IMR-90 (cell line): ENCODE measurements around the gene GSK3B. TPM values are rescaled to one million over a fixed set of nuclear protein-coding genes. Genes with fewer than 3 reads are reported as not detected.

Source experiments
- ATAC-seq: fragments of 200-7000 bp; cut with Tn5 transposase; 2 replicates; pipeline ENCODE4 v1.9.1; 2020; ENCODE audit warnings: low read depth, mild to moderate bottlenecking, moderate library complexity
- BruUV-seq: library from RNA; stranded (reverse); fragments of 400-500 nt; replicated peaks from 2 replicates; lab custom pipeline; 2021; lab: Mats Ljungman, UMichigan
- CTCF ChIA-PET: fragments of 300-600 bp; formaldehyde crosslinking; extraction: SDS; loops from one replicate; lab custom pipeline; 2021; ENCODE audit warnings: antibody characterized with exemption; lab: Yijun Ruan, JAX
- POLR2A ChIA-PET: fragments of 300-600 bp; sonication (Branson Sonifier 250); formaldehyde crosslinking; loops from one replicate; lab custom pipeline; 2022; ENCODE audit warnings: antibody characterized with exemption; ENCODE audit not compliant: unreplicated experiment; lab: Charles Lee
- DNase-seq: peaks from one replicate; pipeline ENCODE4 v3.0.0; 2013
- H2AFZ ChIP-seq: replicated peaks from 2 replicates; pipeline ENCODE3; 2013; ENCODE audit warnings: low read length, mild to moderate bottlenecking; ENCODE audit not compliant: poor library complexity
- H2AK5ac ChIP-seq: 2 replicates; pipeline ENCODE4 v1.6.1; 2013; ENCODE audit warnings: low read depth, low read length, inconsistent platforms
- H2AK9ac ChIP-seq: replicated peaks from 2 replicates; pipeline ENCODE3; 2013; ENCODE audit warnings: mild to moderate bottlenecking, low read depth, low read length, moderate library complexity; ENCODE audit not compliant: poor library complexity
- H2BK120ac ChIP-seq: 2 replicates; pipeline ENCODE4 v1.6.1; 2013; ENCODE audit warnings: low read depth, low read length, inconsistent platforms
- H2BK15ac ChIP-seq: 3 replicates; pipeline ENCODE4 v1.6.1; 2013; ENCODE audit warnings: low read depth, low read length, inconsistent platforms
- H2BK20ac ChIP-seq: 2 replicates; pipeline ENCODE4 v1.6.1; 2013; ENCODE audit warnings: low read depth, mild to moderate bottlenecking, inconsistent platforms, low read length, moderate library complexity
- H2BK5ac ChIP-seq: 2 replicates; pipeline ENCODE4 v1.6.1; 2013; ENCODE audit warnings: mild to moderate bottlenecking, low read depth, low read length, inconsistent platforms; ENCODE audit not compliant: poor library complexity, severe bottlenecking
- H3K14ac ChIP-seq: replicated peaks from 2 replicates; pipeline ENCODE4 v1.6.1; 2013; ENCODE audit warnings: low read depth, low read length, inconsistent platforms
- H3K18ac ChIP-seq: 2 replicates; pipeline ENCODE4 v1.6.1; 2013; ENCODE audit warnings: low read depth, low read length, control low read depth
- H3K23ac ChIP-seq: 2 replicates; pipeline ENCODE4 v1.6.1; 2013; ENCODE audit warnings: low read depth, low read length, inconsistent platforms
- H3K27ac ChIP-seq: 2 replicates; pipeline ENCODE4 v1.5.1; 2013; ENCODE audit warnings: mild to moderate bottlenecking, control low read depth, low read length; ENCODE audit not compliant: insufficient read depth
- H3K27me3 ChIP-seq: 2 replicates; pipeline ENCODE4 v1.6.1; 2013; ENCODE audit warnings: low read length; ENCODE audit not compliant: control insufficient read depth, insufficient read depth
- H3K36me3 ChIP-seq: 2 replicates; pipeline ENCODE4 v1.6.1; 2013; ENCODE audit warnings: low read length, mixed read lengths; ENCODE audit not compliant: control insufficient read depth, insufficient read depth
- H3K4ac ChIP-seq: 2 replicates; pipeline ENCODE4 v1.6.1; 2013; ENCODE audit warnings: low read depth, low read length, inconsistent platforms
- H3K4me1 ChIP-seq: 2 replicates; pipeline ENCODE4 v1.6.1; 2013; ENCODE audit warnings: low read length, mixed read lengths; ENCODE audit not compliant: control insufficient read depth, insufficient read depth
- H3K4me2 ChIP-seq: 2 replicates; pipeline ENCODE4 v1.6.1; 2013; ENCODE audit warnings: low read depth, mild to moderate bottlenecking, control low read depth, low read length, moderate library complexity
- H3K4me3 ChIP-seq: 2 replicates; pipeline ENCODE4 v1.5.1; 2013; ENCODE audit warnings: low read depth, mild to moderate bottlenecking, control low read depth, low read length, moderate library complexity; ENCODE audit not compliant: insufficient read depth
- H3K56ac ChIP-seq: 2 replicates; pipeline ENCODE4 v1.6.1; 2013; ENCODE audit warnings: low read length, inconsistent platforms; ENCODE audit not compliant: insufficient read depth; ENCODE audit errors: extremely low read depth
- H3K79me1 ChIP-seq, 2 experiments: 2 replicates each; pipeline ENCODE4 v1.6.1; 2013; ENCODE audit warnings: low read length in 2 of 2, inconsistent platforms in 1 of 2, low read depth in 1 of 2
- H3K9ac ChIP-seq: 2 replicates; pipeline ENCODE4 v1.6.1; 2013; ENCODE audit warnings: low read depth, low read length, control low read depth
- H3K9me1 ChIP-seq: 2 replicates; pipeline ENCODE4 v1.6.1; 2013; ENCODE audit warnings: low read length, inconsistent platforms; ENCODE audit not compliant: insufficient read depth
- H3K9me3 ChIP-seq: 2 replicates; pipeline ENCODE4 v1.6.1; 2013; ENCODE audit warnings: low read length; ENCODE audit not compliant: control insufficient read depth, insufficient read depth
- H4K20me1 ChIP-seq: 2 replicates; pipeline ENCODE4 v1.6.1; 2013; ENCODE audit warnings: low read length, inconsistent platforms; ENCODE audit not compliant: insufficient read depth
- H4K5ac ChIP-seq: 2 replicates; pipeline ENCODE4 v1.6.1; 2013; ENCODE audit warnings: mild to moderate bottlenecking, low read depth, low read length, control low read depth
- H4K8ac ChIP-seq, 2 experiments: 2 replicates each; pipeline ENCODE4 v1.6.1; 2013; ENCODE audit warnings: low read depth in 2 of 2, low read length in 2 of 2, control low read depth in 1 of 2, inconsistent platforms in 1 of 2
- H4K91ac ChIP-seq: 2 replicates; pipeline ENCODE4 v1.6.1; 2013; ENCODE audit warnings: low read depth, low read length, inconsistent platforms; ENCODE audit not compliant: insufficient read depth
- BHLHE40 ChIP-seq: fragments of 150-350 bp; IDR thresholded peaks from 2 replicates; pipeline ENCODE4 v1.6.1; 2016; ENCODE audit warnings: mild to moderate bottlenecking, low read depth, low read length
- CEBPB ChIP-seq: IDR thresholded peaks from 2 replicates; pipeline ENCODE4 v1.6.1; 2012; ENCODE audit warnings: low read depth, low read length, improper control_type of control experiment
- CHD1 ChIP-seq: IDR thresholded peaks from 2 replicates; pipeline ENCODE4 v1.6.1; 2012; ENCODE audit warnings: low read depth, low read length, improper control_type of control experiment
- MAZ ChIP-seq: IDR thresholded peaks from 2 replicates; pipeline ENCODE4 v1.6.1; 2012; ENCODE audit warnings: low read depth, mild to moderate bottlenecking, low read length, improper control_type of control experiment, moderate library complexity, borderline replicate concordance
- NFE2L2 ChIP-seq: fragments of 150-350 bp; IDR thresholded peaks from 2 replicates; pipeline ENCODE4 v1.6.1; 2016; ENCODE audit warnings: low read depth, mild to moderate bottlenecking, low read length
- RAD21 ChIP-seq: IDR thresholded peaks from 2 replicates; pipeline ENCODE4 v1.6.1; 2012; ENCODE audit warnings: low read length, improper control_type of control experiment
- RCOR1 ChIP-seq: IDR thresholded peaks from 2 replicates; pipeline ENCODE4 v1.6.1; 2012; ENCODE audit warnings: mild to moderate bottlenecking, low read length, improper control_type of control experiment; ENCODE audit not compliant: insufficient replicate concordance
- RFX5 ChIP-seq: IDR thresholded peaks from 2 replicates; pipeline ENCODE4 v1.8.0; 2012; ENCODE audit warnings: low read depth, mild to moderate bottlenecking, low read length, moderate library complexity
- SMC3 ChIP-seq: fragments of 150-350 bp; IDR thresholded peaks from 2 replicates; pipeline ENCODE4 v1.6.1; 2016; ENCODE audit warnings: low read depth, mild to moderate bottlenecking, antibody characterized with exemption, low read length, moderate library complexity
- WGBS, 2 experiments: methylation state at CpG; one replicate each; pipeline versions ENCODE4 v1.1.5 to v1.1.7; 2013; ENCODE audit warnings: missing lambda C conversion rate in 2 of 2; ENCODE audit not compliant: insufficient read length in 1 of 2; ENCODE audit errors: extremely low coverage in 2 of 2; 5-methylcytosine and 5-hydroxymethylcytosine counted together
- dilution Hi-C: fragments of 300-500 bp; cut with HindIII; formaldehyde crosslinking; loops from one replicate; pipeline ENCODE4 v1.14.3; 2018; ENCODE audit warnings: low sequenced_read_pairs; ENCODE audit not compliant: unreplicated experiment
- in situ Hi-C: fragments of 300-500 bp; cut with MboI; formaldehyde crosslinking; loops from 3 replicates; pipeline ENCODE4 v1.14.3; 2019; ENCODE audit warnings: low sequenced_read_pairs, inconsistent platforms, mixed read lengths
- intact Hi-C: fragments of 100-400 bp; cut with micrococcal nuclease; formaldehyde crosslinking; loops from 2 replicates; pipeline ENCODE4 v1.10.0; 2022
- polyA plus RNA-seq, 3 experiments: library from polyadenylated mRNA; depleted of rRNA; stranded (reverse); fragments of >200 nt; gene quantifications; 2 replicates each; pipeline ENCODE4 v1.2.3, GENCODE V29; 2012; ENCODE audit warnings: low replicate concordance in 1 of 3
- total RNA-seq: library from RNA; depleted of rRNA; stranded (reverse); fragments of >200 nt; gene quantifications from 2 replicates; pipeline ENCODE4 v1.2.3, GENCODE V29; 2012
- TF ChIP-seq, protein P1 (sequence below): fragments of 150-350 bp; IDR thresholded peaks from 2 replicates; pipeline ENCODE4 v1.6.1; 2017; ENCODE audit warnings: mild to moderate bottlenecking, antibody characterized with exemption, low read length, low read depth
- TF ChIP-seq, protein P2 (sequence below): conservative IDR thresholded peaks from 2 replicates; pipeline ENCODE4 v1.5.1; 2012; ENCODE audit warnings: mild to moderate bottlenecking, low read depth, low read length, improper control_type of control experiment

Gene GSK3B
- total and polyA plus RNA-seq, 2 of the 4 experiments (the other 2 are of a cell fraction), result 19.2 to 33.2 TPM

DNA sequence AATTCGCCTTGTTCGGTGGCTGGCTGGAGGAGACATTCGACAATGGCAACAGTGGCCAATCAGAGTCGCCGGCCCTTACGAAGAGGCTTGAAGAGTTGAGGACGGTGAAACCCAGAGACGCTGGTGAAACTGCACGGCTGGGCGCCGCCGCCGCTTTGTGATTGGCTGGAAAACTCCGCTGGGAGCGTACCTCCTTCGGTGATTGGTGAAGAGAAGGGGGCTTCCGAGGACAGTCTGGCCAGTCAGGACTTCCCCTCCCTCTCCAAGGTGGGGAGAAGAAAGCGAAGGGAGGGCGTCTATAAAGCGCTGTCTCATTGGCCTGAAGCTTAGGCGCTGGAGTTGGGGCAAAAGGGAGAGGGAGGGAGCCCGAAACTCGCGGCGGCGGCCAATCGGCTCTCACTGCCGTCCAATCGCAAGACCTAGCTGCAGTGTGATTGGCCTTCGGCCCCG is 554 bp upstream of the GSK3B start (continued):
- peak; percentile 99 for TF ChIP-seq MAZ
- no peak for TF ChIP-seq CEBPB

DNA sequence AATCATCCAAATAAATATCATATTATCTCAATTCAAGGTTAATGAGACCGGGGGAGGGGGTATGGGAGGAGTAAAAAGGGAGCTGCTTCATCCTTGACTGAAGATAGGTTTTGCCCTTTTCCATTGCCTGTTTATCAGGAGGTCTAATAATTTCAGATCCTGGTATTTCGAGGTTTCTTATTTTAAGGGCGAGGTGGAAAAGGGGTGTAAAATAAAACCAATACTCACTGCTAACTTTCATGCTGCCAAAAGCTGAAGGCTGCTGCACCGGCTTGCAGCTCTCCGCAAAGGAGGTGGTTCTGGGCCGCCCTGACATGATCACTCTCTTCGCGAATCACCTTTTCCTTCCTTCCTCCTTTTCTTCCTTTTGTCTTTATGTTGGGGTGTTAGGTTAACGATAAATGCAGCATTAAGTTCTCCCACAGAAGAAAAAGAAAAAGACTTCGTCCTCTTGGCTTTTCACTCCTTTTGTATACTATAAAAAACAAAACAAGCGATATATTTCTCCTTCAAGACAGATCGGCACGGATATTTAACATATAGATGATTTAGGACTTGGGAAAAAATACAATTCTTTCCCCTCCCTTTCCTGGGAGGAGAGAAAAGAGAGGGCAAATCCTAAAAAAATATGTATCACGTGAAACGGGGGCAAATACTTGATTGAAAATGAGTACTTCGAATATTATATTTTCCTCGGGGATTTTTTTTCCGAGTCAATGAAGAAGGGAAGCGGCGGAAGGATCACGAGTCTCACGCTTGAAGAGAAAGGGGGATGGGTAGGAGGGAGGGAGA is 932 bp downstream of the GSK3B start:
- Histone ChIP-seq H3K36me3 (no peaks in the 10 kb centered on the region), H2AK9ac (peak overlapping the region; percentile 85), H2BK120ac (0 out of 2 replicates have a peak overlapping the region, but pooled peaks have one; percentile 9), H2BK5ac (peak overlapping the region; percentile 90), H4K20me1 (peaks cover 48% of the 10 kb centered on the region), H3K4me3 (peak overlapping the region; percentile 79), H2AK5ac (no peak overlapping the region), H4K8ac (peak overlapping the region in 1 of 2 experiments; percentile 42; a peak in 1 of 4 replicates), H3K9ac (peak overlapping the region; percentile 92), H2AFZ (peak overlapping the region; percentile 90), H3K18ac (peak overlapping the region; percentile 66; the same call in 1 of the 2 replicates), H3K27me3 (no peaks in the 10 kb centered on the region), H2BK20ac (no peak overlapping the region), H3K9me1 (peaks cover 2% of the 10 kb centered on the region; the same call in 1 of the 2 replicates), H2BK15ac (no peak overlapping the region), H4K5ac (no peak overlapping the region; the same call in 1 of the 2 replicates), H3K27ac (peak overlapping the region; percentile 95), H3K4me1 (peaks cover 5% of the 10 kb centered on the region), H3K4me2 (peak overlapping the region; percentile 89), H3K4ac (peak overlapping the region; percentile 58), H3K56ac (peak overlapping the region; percentile 79), H3K79me1 (peaks cover 5 to 29% of the 10 kb centered on the region in 2 experiments), H4K91ac (no peak overlapping the region), H3K14ac (peak overlapping the region; percentile 66), H3K23ac (peak overlapping the region; percentile 66), H3K9me3 (no peaks in the 10 kb centered on the region)
- DNase-seq, result peak; percentile 85
- BruUV-seq, result no TSS peak
- in situ Hi-C loops, result no loop called here
- dilution Hi-C loops, result no loop called here
- no CpG with 5 or more reads among the region's 22 CpGs for WGBS, 2 experiments
- intact Hi-C loops, result loop anchor here (1.0 to 10.0 kb wide), 5 partner anchors 84 to 464 kb away; no protein-coding TSS in a partner anchor
- ATAC-seq, result no peak
- POLR2A ChIA-PET, result interaction anchor here (0.8 kb wide), 1 partner anchor 146 kb away, joined by 4 read pairs; no protein-coding TSS in a partner anchor
- CTCF ChIA-PET, result interaction anchor here (0.6 kb wide), 1 partner anchor 410 kb away, joined by 5 read pairs; no protein-coding TSS in a partner anchor
- no peak for TF ChIP-seq CHD1
- TF ChIP-seq NFE2L2, result no peak
- TF ChIP-seq, protein P1, sequence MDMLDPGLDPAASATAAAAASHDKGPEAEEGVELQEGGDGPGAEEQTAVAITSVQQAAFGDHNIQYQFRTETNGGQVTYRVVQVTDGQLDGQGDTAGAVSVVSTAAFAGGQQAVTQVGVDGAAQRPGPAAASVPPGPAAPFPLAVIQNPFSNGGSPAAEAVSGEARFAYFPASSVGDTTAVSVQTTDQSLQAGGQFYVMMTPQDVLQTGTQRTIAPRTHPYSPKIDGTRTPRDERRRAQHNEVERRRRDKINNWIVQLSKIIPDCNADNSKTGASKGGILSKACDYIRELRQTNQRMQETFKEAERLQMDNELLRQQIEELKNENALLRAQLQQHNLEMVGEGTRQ, result no peak
- no peak for TF ChIP-seq RFX5
- TF ChIP-seq BHLHE40, result 0 out of 2 replicates have a peak, but pooled peaks have one; percentile 14
- TF ChIP-seq, protein P2, sequence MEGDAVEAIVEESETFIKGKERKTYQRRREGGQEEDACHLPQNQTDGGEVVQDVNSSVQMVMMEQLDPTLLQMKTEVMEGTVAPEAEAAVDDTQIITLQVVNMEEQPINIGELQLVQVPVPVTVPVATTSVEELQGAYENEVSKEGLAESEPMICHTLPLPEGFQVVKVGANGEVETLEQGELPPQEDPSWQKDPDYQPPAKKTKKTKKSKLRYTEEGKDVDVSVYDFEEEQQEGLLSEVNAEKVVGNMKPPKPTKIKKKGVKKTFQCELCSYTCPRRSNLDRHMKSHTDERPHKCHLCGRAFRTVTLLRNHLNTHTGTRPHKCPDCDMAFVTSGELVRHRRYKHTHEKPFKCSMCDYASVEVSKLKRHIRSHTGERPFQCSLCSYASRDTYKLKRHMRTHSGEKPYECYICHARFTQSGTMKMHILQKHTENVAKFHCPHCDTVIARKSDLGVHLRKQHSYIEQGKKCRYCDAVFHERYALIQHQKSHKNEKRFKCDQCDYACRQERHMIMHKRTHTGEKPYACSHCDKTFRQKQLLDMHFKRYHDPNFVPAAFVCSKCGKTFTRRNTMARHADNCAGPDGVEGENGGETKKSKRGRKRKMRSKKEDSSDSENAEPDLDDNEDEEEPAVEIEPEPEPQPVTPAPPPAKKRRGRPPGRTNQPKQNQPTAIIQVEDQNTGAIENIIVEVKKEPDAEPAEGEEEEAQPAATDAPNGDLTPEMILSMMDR, result no peak
- no peak for TF ChIP-seq RCOR1
- TF ChIP-seq RAD21, result no peak; the same call in 1 of the 2 replicates
- TF ChIP-seq SMC3, result no peak; the same call in 1 of the 2 replicates
